H1 (cell line): ENCODE results near the gene THOP1. TPM values are rescaled to one million over a fixed set of nuclear protein-coding genes. Genes with fewer than 3 reads are reported as not detected.

Source experiments
- CTCF ChIA-PET: fragments of 300-600 bp; sonication (Branson Sonifier 250); formaldehyde crosslinking; loops from one replicate; lab custom pipeline; 2021; ENCODE audit not compliant: partially characterized antibody; lab: Charles Lee
- POLR2A ChIA-PET: fragments of 300-600 bp; sonication (Branson Sonifier 250); formaldehyde crosslinking; loops from one replicate; lab custom pipeline; 2021; ENCODE audit warnings: inconsistent platforms; ENCODE audit not compliant: partially characterized antibody; lab: Charles Lee
- DNase-seq, 2 experiments: peaks; one replicate each; pipeline versions ENCODE4 v3.0.0 to v3.0.0-alpha.2; 2010 to 2022; ENCODE audit warnings: low spot score in 2 of 2, low read depth in 1 of 2, mixed read lengths in 1 of 2
- FAIRE-seq: peaks from 2 replicates; lab custom pipeline; 2011; peaks lifted over from hg19 to GRCh38; lab: Jason Lieb, UNC
- H2AFZ ChIP-seq: 2 replicates; pipeline ENCODE4 v1.8.1; 2012; ENCODE audit warnings: low read length, inconsistent platforms
- H2AK5ac ChIP-seq: 2 replicates; pipeline ENCODE4 v1.6.1; 2013; ENCODE audit warnings: low read depth, low read length
- H2BK120ac ChIP-seq: replicated peaks from 2 replicates; pipeline ENCODE3; 2013; ENCODE audit warnings: low read depth, low read length, inconsistent platforms
- H2BK12ac ChIP-seq: 2 replicates; pipeline ENCODE4 v1.6.1; 2013; ENCODE audit warnings: low read depth, low read length
- H2BK15ac ChIP-seq: 2 replicates; pipeline ENCODE4 v1.6.1; 2013; ENCODE audit warnings: low read length
- H2BK20ac ChIP-seq: 2 replicates; pipeline ENCODE4 v1.6.1; 2013; ENCODE audit warnings: low read length
- H2BK5ac ChIP-seq: 2 replicates; pipeline ENCODE4 v1.6.1; 2013; ENCODE audit warnings: low read depth, low read length
- H3K14ac ChIP-seq: 2 replicates; pipeline ENCODE4 v1.6.1; 2013; ENCODE audit warnings: inconsistent platforms; ENCODE audit not compliant: insufficient read length
- H3K18ac ChIP-seq: 2 replicates; pipeline ENCODE4 v1.6.1; 2013; ENCODE audit warnings: low read length; ENCODE audit errors: extremely low read depth
- H3K23ac ChIP-seq: 2 replicates; pipeline ENCODE4 v1.6.1; 2013; ENCODE audit warnings: inconsistent platforms; ENCODE audit not compliant: insufficient read length
- H3K23me2 ChIP-seq: 2 replicates; pipeline ENCODE4 v1.6.1; 2013; ENCODE audit warnings: low read depth, low read length
- H3K27ac ChIP-seq: 2 replicates; pipeline ENCODE4 v1.6.1; 2011; ENCODE audit warnings: low read depth, low read length, inconsistent platforms
- H3K27me3 ChIP-seq, 4 experiments: replicated peaks in 1 of 4; 1 replicate in 1 of 4; 2 replicates in 3 of 4; pipeline versions ENCODE4 v1.6.1 to v1.8.1; 2011 to 2013; ENCODE audit warnings: low read length in 3 of 4, mild to moderate bottlenecking in 3 of 4, inconsistent platforms in 2 of 4, mixed read lengths in 2 of 4, moderate library complexity in 1 of 4; ENCODE audit not compliant: control insufficient read depth in 3 of 4, insufficient read depth in 3 of 4; ENCODE audit errors: extremely low read depth in 1 of 4
- H3K36me3 ChIP-seq, 4 experiments: 2 replicates each; pipeline versions ENCODE4 v1.6.1 to v1.8.1; 2011 to 2013; ENCODE audit warnings: mild to moderate bottlenecking in 4 of 4, low read length in 3 of 4, moderate library complexity in 2 of 4, control low read depth in 1 of 4, inconsistent platforms in 1 of 4; ENCODE audit not compliant: insufficient read depth in 4 of 4, control insufficient read depth in 2 of 4
- H3K4ac ChIP-seq: replicated peaks from 2 replicates; pipeline ENCODE3; 2013; ENCODE audit warnings: low read length, low read depth, mixed read lengths, inconsistent platforms; ENCODE audit not compliant: insufficient read length
- H3K4me1 ChIP-seq, 4 experiments: replicated peaks in 1 of 4; 1 replicate in 1 of 4; 2 replicates in 3 of 4; pipeline versions ENCODE4 v1.6.1 to v1.8.1; 2011 to 2013; ENCODE audit warnings: low read length in 3 of 4, inconsistent platforms in 2 of 4, mixed read lengths in 1 of 4; ENCODE audit not compliant: insufficient read depth in 4 of 4, control insufficient read depth in 3 of 4
- H3K4me2 ChIP-seq, 2 experiments: 2 replicates each; pipeline versions ENCODE4 v1.6.1 to v1.8.1; 2011 to 2013; ENCODE audit warnings: low read depth in 2 of 2, low read length in 2 of 2, control low read depth in 1 of 2, inconsistent platforms in 1 of 2, mild to moderate bottlenecking in 1 of 2; ENCODE audit not compliant: insufficient read depth in 1 of 2
- H3K4me3 ChIP-seq, 4 experiments: fragments of 200-600, 300-600 bp in 1 of 4; sonication (generic), shearing (Covaris generic), sonication (Bioruptor Twin) in 1 of 4; 2 replicates each; pipeline versions ENCODE4 v1.5.1 to v1.8.1; 2011 to 2016; ENCODE audit warnings: low read length in 4 of 4, low read depth in 3 of 4, control low read depth in 2 of 4, inconsistent platforms in 2 of 4, mild to moderate bottlenecking in 2 of 4, mixed read lengths in 1 of 4, moderate library complexity in 1 of 4; ENCODE audit not compliant: insufficient read depth in 2 of 4; ENCODE audit errors: extremely low read depth in 1 of 4
- H3K56ac ChIP-seq: replicated peaks from 2 replicates; pipeline ENCODE3; 2013; ENCODE audit warnings: low read depth, mild to moderate bottlenecking, mixed read lengths, low read length, inconsistent platforms; ENCODE audit not compliant: insufficient read length
- H3K79me1 ChIP-seq: 2 replicates; pipeline ENCODE4 v1.6.1; 2013; ENCODE audit warnings: low read depth, low read length, control low read depth
- H3K79me2 ChIP-seq, 2 experiments: 2 replicates each; pipeline versions ENCODE4 v1.6.1 to v1.8.1; 2012 to 2013; ENCODE audit warnings: low read length in 2 of 2, mild to moderate bottlenecking in 2 of 2, inconsistent platforms in 1 of 2; ENCODE audit not compliant: insufficient read depth in 2 of 2, control insufficient read depth in 1 of 2
- H3K9ac ChIP-seq, 4 experiments: replicated peaks in 1 of 4; 1 replicate in 1 of 4; 2 replicates in 3 of 4; pipeline versions ENCODE4 v1.6.1 to v1.8.1; 2011 to 2013; ENCODE audit warnings: low read depth in 3 of 4, low read length in 3 of 4, control low read depth in 2 of 4, mild to moderate bottlenecking in 2 of 4, moderate library complexity in 2 of 4, inconsistent platforms in 1 of 4; ENCODE audit errors: extremely low read depth in 1 of 4
- H3K9me3 ChIP-seq, 2 experiments: 2 replicates each; pipeline versions ENCODE4 v1.6.1 to v1.8.1; 2012 to 2013; ENCODE audit warnings: mild to moderate bottlenecking in 2 of 2, moderate library complexity in 2 of 2, control low read depth in 1 of 2, inconsistent platforms in 1 of 2, low read depth in 1 of 2, low read length in 1 of 2, mixed read lengths in 1 of 2; ENCODE audit not compliant: insufficient read depth in 2 of 2
- H4K20me1 ChIP-seq, 2 experiments: replicated peaks in 1 of 2; 2 replicates each; pipeline versions ENCODE3 to v1.8.1; 2011 to 2013; ENCODE audit warnings: inconsistent platforms in 2 of 2, low read length in 2 of 2, mild to moderate bottlenecking in 1 of 2; ENCODE audit not compliant: insufficient read depth in 2 of 2, control insufficient read depth in 1 of 2
- H4K5ac ChIP-seq: 2 replicates; pipeline ENCODE4 v1.6.1; 2013; ENCODE audit warnings: low read length, low read depth, mixed read lengths, inconsistent platforms; ENCODE audit not compliant: insufficient read length
- H4K8ac ChIP-seq: 2 replicates; pipeline ENCODE4 v1.8.0; 2013; ENCODE audit warnings: mild to moderate bottlenecking, moderate library complexity, low read length, inconsistent platforms; ENCODE audit not compliant: insufficient read depth; ENCODE audit errors: extremely low read depth
- H4K91ac ChIP-seq: replicated peaks from 2 replicates; pipeline ENCODE3; 2013; ENCODE audit warnings: low read length, mixed read lengths, inconsistent platforms; ENCODE audit not compliant: insufficient read length
- CHD1 ChIP-seq: IDR thresholded peaks from 2 replicates; pipeline ENCODE4 v1.6.1; 2012; ENCODE audit warnings: low read depth, low read length, improper control_type of control experiment
- EZH2 ChIP-seq: fragments of 200-600 bp; sonication (generic); IDR thresholded peaks from 2 replicates; pipeline ENCODE4 v1.7.1; 2012; ENCODE audit warnings: low read depth, mild to moderate bottlenecking, moderate library complexity, low read length, inconsistent platforms; ENCODE audit not compliant: severe bottlenecking
- GABPA ChIP-seq: IDR thresholded peaks from 2 replicates; pipeline ENCODE4 v1.6.1; 2011; ENCODE audit warnings: mild to moderate bottlenecking, low read length, moderate library complexity, borderline replicate concordance; ENCODE audit not compliant: insufficient read depth
- JUN ChIP-seq: IDR thresholded peaks from 2 replicates; pipeline ENCODE4 v1.6.1; 2011; ENCODE audit warnings: low read depth, mild to moderate bottlenecking, improper control_type of control experiment, low read length
- KDM4A ChIP-seq: IDR thresholded peaks from one replicate; pipeline ENCODE4 v1.7.1; 2012; ENCODE audit warnings: low read depth, mild to moderate bottlenecking, moderate library complexity, low read length, inconsistent platforms; ENCODE audit not compliant: severe bottlenecking
- NANOG ChIP-seq: IDR thresholded peaks from 2 replicates; pipeline ENCODE4 v1.6.1; 2011; ENCODE audit warnings: low read length, low read depth, mild to moderate bottlenecking, inconsistent platforms; ENCODE audit not compliant: insufficient read depth, poor library complexity, severe bottlenecking
- NRF1 ChIP-seq: IDR thresholded peaks from 2 replicates; pipeline ENCODE4 v1.6.1; 2011; ENCODE audit warnings: mild to moderate bottlenecking, low read depth, low read length, improper control_type of control experiment
- POLR2A ChIP-seq, 2 experiments: IDR thresholded peaks; 1 replicate in 1 of 2; 2 replicates in 1 of 2; pipeline ENCODE4 v1.6.1; 2011; ENCODE audit warnings: low read depth in 2 of 2, low read length in 2 of 2, mild to moderate bottlenecking in 2 of 2; ENCODE audit errors: control extremely low read depth in 1 of 2
- SP4 ChIP-seq: IDR thresholded peaks from 2 replicates; pipeline ENCODE4 v1.6.1; 2012; ENCODE audit warnings: low read length, inconsistent platforms
- WGBS, 2 experiments: shearing (Covaris generic) in 1 of 2; methylation state at CpG; one replicate each; pipeline versions ENCODE4 v1.1.6 to v1.1.7; 2013 to 2015; ENCODE audit warnings: low lambda C conversion rate in 2 of 2, mixed read lengths in 2 of 2, inconsistent platforms in 1 of 2, low coverage in 1 of 2, missing lambda C conversion rate in 1 of 2; ENCODE audit not compliant: insufficient replicate concordance in 2 of 2, insufficient coverage in 1 of 2, insufficient read length in 1 of 2; ENCODE audit errors: extremely low coverage in 1 of 2, missing lambda C conversion rate in 1 of 2; 5-methylcytosine and 5-hydroxymethylcytosine counted together
- polyA plus RNA-seq, 7 experiments: library from polyadenylated mRNA; depleted of rRNA in 3 of 7; stranded (reverse) in 5 of 7; unstranded in 2 of 7; fragments of >200 nt in 5 of 7; fragments of 200-250 nt in 2 of 7; gene quantifications; 1 replicate in 5 of 7; 2 replicates in 1 of 7; 4 replicates in 1 of 7; pipeline versions ENCODE4 v1.2.1 to v1.2.3, GENCODE V29; 2011 to 2013; ENCODE audit warnings: missing spikeins in 2 of 7, mixed read lengths in 2 of 7
- total RNA-seq: library from RNA; stranded (reverse); fragmentation: NEBNext Ultra II Directional; extraction: Animal tissue kit (Norgen Biotek cat#: 25700); gene quantifications from 2 replicates; pipeline ENCODE4 v1.2.1, GENCODE V29; 2021
- TF ChIP-seq, protein P1 (sequence below), 3 experiments: IDR thresholded peaks; 1 replicate in 2 of 3; 2 replicates in 1 of 3; pipeline versions ENCODE4 v1.5.1 to v1.6.1; 2011; ENCODE audit warnings: low read length in 3 of 3, mild to moderate bottlenecking in 3 of 3, inconsistent platforms in 2 of 3, low read depth in 1 of 3, moderate library complexity in 1 of 3; ENCODE audit not compliant: insufficient read depth in 1 of 3; ENCODE audit errors: control extremely low read depth in 1 of 3

The THOP1 gene
- total and polyA plus RNA-seq, 2 of the 8 experiments (the other 6 are each of a cell fraction or from before 2014, with no cell fraction given), result 136 to 159 TPM

DNA sequence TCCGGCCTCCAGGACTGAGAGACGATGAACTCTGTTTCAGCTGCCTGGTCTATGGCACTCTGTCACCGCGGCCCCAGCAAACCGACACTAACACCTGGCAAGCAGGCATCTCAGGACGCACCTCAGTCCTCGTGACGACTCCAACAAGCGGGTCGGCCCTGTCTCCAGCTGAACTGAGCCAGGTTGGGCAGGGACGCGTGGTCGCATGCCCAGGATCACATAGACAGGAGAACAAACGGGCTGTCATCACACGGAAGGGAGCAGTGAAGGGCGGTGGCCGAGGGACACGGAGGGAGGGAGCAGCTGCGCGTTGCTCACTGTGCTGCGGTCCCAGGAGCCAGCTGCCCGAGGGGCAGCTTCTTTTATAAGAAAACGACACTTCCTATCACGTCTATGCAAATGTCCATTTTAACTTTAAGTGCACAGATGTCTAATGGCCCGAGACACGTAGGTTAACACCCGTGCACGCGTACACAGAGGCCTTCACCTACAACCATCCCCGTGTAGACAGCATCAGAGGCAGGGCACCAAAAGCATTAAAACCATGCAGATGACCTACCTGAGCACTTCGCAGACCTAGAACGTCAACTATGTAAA is 11.1 kb upstream of the THOP1 start:
- H3K9me3 ChIP-seq, result no peaks in the 10 kb centered on the region
- no peak overlapping the region for H4K5ac ChIP-seq
- no peak overlapping the region for H3K27ac ChIP-seq
- no peak overlapping the region for H2AK5ac ChIP-seq
- H3K79me1 ChIP-seq, result peaks cover 20% of the 10 kb centered on the region
- no peak overlapping the region for H2BK120ac ChIP-seq
- H2BK20ac ChIP-seq, result no peak overlapping the region
- no peak overlapping the region for H3K18ac ChIP-seq
- ChIA-PET CTCF (interaction anchor here (0.9 to 4.4 kb wide), 3 partner anchors 11 to 126 kb away, joined by 3 to 16 read pairs (median 3); partner anchors contain the start of gene THOP1), POLR2A (interaction anchor here (0.7 kb wide), 1 partner anchor 50 kb away, joined by 3 read pairs; no protein-coding TSS in a partner anchor)
- DNase-seq (no peak), FAIRE-seq (no peak)
- H3K79me2 ChIP-seq, result peaks cover 60 to 87% of the 10 kb centered on the region in 2 experiments
- H3K4me3 ChIP-seq, result no peak overlapping the region
- no peaks in the 10 kb centered on the region; a peak in 1 of 7 replicates for H3K4me1 ChIP-seq
- no peak overlapping the region for H3K4me2 ChIP-seq
- no peak overlapping the region for H4K91ac ChIP-seq
- H4K20me1 ChIP-seq, result peaks cover 22 to 55% of the 10 kb centered on the region in 2 experiments
- no peak overlapping the region for H3K14ac ChIP-seq
- H3K4ac ChIP-seq, result no peak overlapping the region
- no peak overlapping the region for H2BK15ac ChIP-seq
- no peaks in the 10 kb centered on the region for H3K36me3 ChIP-seq
- H2BK12ac ChIP-seq, result no peak overlapping the region
- no peak overlapping the region for H2AFZ ChIP-seq
- H4K8ac ChIP-seq, result no peak overlapping the region; the same call in 1 of the 2 replicates
- H3K23me2 ChIP-seq, result no peaks in the 10 kb centered on the region
- H3K27me3 ChIP-seq, result no peaks in the 10 kb centered on the region
- 91% methylated on average over 32 of the region's 32 CpGs; no CpG with 5 or more reads in 1 of the 2 experiments for WGBS, 2 experiments
- no peak overlapping the region for H3K9ac ChIP-seq
- H3K56ac ChIP-seq, result no peak overlapping the region
- H2BK5ac ChIP-seq, result peak overlapping the region; percentile 71
- no peak overlapping the region for H3K23ac ChIP-seq
- TF ChIP-seq POLR2A (IDR thresholded peaks at IDR 0.05; ENCODE audit: control extremely low read depth in 1 of 2, low read depth in 2 of 2, low read length in 2 of 2), result no peak
- TF ChIP-seq EZH2, result no peak
- TF ChIP-seq, protein P1, sequence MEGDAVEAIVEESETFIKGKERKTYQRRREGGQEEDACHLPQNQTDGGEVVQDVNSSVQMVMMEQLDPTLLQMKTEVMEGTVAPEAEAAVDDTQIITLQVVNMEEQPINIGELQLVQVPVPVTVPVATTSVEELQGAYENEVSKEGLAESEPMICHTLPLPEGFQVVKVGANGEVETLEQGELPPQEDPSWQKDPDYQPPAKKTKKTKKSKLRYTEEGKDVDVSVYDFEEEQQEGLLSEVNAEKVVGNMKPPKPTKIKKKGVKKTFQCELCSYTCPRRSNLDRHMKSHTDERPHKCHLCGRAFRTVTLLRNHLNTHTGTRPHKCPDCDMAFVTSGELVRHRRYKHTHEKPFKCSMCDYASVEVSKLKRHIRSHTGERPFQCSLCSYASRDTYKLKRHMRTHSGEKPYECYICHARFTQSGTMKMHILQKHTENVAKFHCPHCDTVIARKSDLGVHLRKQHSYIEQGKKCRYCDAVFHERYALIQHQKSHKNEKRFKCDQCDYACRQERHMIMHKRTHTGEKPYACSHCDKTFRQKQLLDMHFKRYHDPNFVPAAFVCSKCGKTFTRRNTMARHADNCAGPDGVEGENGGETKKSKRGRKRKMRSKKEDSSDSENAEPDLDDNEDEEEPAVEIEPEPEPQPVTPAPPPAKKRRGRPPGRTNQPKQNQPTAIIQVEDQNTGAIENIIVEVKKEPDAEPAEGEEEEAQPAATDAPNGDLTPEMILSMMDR (IDR thresholded peaks at IDR 0.05; ENCODE audit: control extremely low read depth in 1 of 3, insufficient read depth in 1 of 3, low read depth in 1 of 3, low read length in 3 of 3), result no peak
- no peak for TF ChIP-seq SP4
- no peak for TF ChIP-seq JUN
- TF ChIP-seq NRF1, result no peak
- TF ChIP-seq KDM4A, result no peak
- no peak for TF ChIP-seq NANOG
- no peak for TF ChIP-seq CHD1
- no peak for TF ChIP-seq GABPA
